ENCODE data around the gene ARTN.

The ARTN gene

GRCh38 chr1:43974443-43975248 lies 41.0 kb downstream of the ARTN start, which contains the start of gene ATP6V0B:
TSS of gene ATP6V0B (plus strand) at chr1:43974960. CDS start at chr1:43975041, 81 bp downstream.
- peak; percentile 90 for DNase-seq

- DNase-seq: no peak
These were observed 41.8 kb downstream of the ARTN start for GRCh38 chr1:43975249-43975961.

GRCh38 chr1:43976045-43976444 lies 42.4 kb downstream of the ARTN start:
- DNase-seq: no peak

GRCh38 chr1:43976890-43977289 lies 43.3 kb downstream of the ARTN start:
- DNase-seq: no peak

GRCh38 chr1:43977376-43978263 lies 44.0 kb downstream of the ARTN start:
- DNase-seq: no peak

GRCh38 chr1:43978264-43978550 lies 44.6 kb downstream of the ARTN start:
- DNase-seq: no peak

- peak; percentile 35 for DNase-seq
These were observed 45.1 kb downstream of the ARTN start, which contains the start of gene B4GALT2 for GRCh38 chr1:43978551-43979260. TSS of gene B4GALT2 (plus strand) at chr1:43979210. CDS start at chr1:43981161, 1,951 bp downstream.

- DNase-seq: no peak
These were observed 45.6 kb downstream of the ARTN start for GRCh38 chr1:43979261-43979527.

GRCh38 chr1:43979528-43980254 lies 46.1 kb downstream of the ARTN start:
- peak; percentile 19 for DNase-seq

- no peak for DNase-seq
These were observed 46.9 kb downstream of the ARTN start for GRCh38 chr1:43980255-43981134.

- no peak for DNase-seq
These were observed 47.5 kb downstream of the ARTN start for GRCh38 chr1:43981135-43981491.

GRCh38 chr1:43981636-43982035 lies 48.0 kb downstream of the ARTN start:
- DNase-seq: no peak

- DNase-seq: no peak
These were observed 48.6 kb downstream of the ARTN start for GRCh38 chr1:43982241-43982640.

GRCh38 chr1:43982808-43983207 lies 49.2 kb downstream of the ARTN start:
- DNase-seq: no peak

GRCh38 chr1:43983253-43983899 lies 49.8 kb downstream of the ARTN start:
- no peak for DNase-seq

GRCh38 chr1:43984855-43985254 lies 51.3 kb downstream of the ARTN start:
- DNase-seq: no peak

GRCh38 chr1:43985984-43986595 lies 52.5 kb downstream of the ARTN start:
- no peak for DNase-seq

GRCh38 chr1:43986712-43987111 lies 53.1 kb downstream of the ARTN start:
- DNase-seq: no peak

Measured in NCI-H1105 treated with DMSO at 0.1 percent for 48 hours (cell line).